Sciatic nerve (tissue), 2 donors: ENCODE results near the gene FSD1L. TPM values are rescaled to one million over a fixed set of nuclear protein-coding genes. Genes with fewer than 3 reads are reported as not detected.
"Not testable (repeated sequence)": the region's sequence is repeated elsewhere in the genome, so short reads cannot be mapped to it uniquely, and the experiment has no call there.

Experiments used
- ATAC-seq: fragments of 200-7000 bp; cut with Tn5 transposase; one replicate; pipeline ENCODE4 v1.9.1; 2020; ENCODE audit warnings: mild to moderate bottlenecking, moderate library complexity
- DNase-seq: peaks from one replicate; pipeline ENCODE4 v3.0.0-alpha.2; 2020; ENCODE audit warnings: low spot score
- intact Hi-C: fragments of 100-400 bp; cut with DNase I; formaldehyde crosslinking; loops from one replicate; pipeline ENCODE4 v1.14.2; 2022
- total RNA-seq: library from RNA; stranded (reverse); fragmentation: NEBNext Ultra II Directional; extraction: Animal tissue kit (Norgen Biotek cat#: 25700); gene quantifications from one replicate; pipeline ENCODE4 v1.2.1, GENCODE V29; 2021
- donor health status: DM: no; HTN: no; CAD: no.
- donor health status: DM: no; HTN: no; CAD: no.

FSD1L gene
- total RNA-seq, 1 donor from 2014 or later, result 14.0 TPM

DNA sequence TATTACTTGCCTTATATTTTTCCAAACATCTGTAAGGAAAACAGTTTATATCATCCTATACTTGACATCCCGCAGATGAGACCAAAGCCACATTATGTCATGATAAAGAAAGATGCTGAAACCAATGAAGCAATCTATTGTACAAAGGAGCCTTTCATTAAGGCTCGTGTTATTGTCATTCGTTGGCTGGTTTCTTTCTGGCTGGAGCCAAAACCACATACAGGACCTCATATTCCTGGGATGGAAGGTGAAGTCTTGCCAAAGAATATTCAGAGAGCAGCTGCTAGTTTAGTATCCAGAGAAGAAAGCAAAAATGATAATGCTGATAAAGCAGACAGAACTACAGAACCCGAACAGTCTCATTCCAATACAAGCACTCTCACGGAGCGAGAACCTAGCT lies 73.2 kb downstream of the FSD1L start:
- ATAC-seq, result peak; percentile 94
- intact Hi-C loops, DNase-seq: not testable (repeated sequence)

DNA sequence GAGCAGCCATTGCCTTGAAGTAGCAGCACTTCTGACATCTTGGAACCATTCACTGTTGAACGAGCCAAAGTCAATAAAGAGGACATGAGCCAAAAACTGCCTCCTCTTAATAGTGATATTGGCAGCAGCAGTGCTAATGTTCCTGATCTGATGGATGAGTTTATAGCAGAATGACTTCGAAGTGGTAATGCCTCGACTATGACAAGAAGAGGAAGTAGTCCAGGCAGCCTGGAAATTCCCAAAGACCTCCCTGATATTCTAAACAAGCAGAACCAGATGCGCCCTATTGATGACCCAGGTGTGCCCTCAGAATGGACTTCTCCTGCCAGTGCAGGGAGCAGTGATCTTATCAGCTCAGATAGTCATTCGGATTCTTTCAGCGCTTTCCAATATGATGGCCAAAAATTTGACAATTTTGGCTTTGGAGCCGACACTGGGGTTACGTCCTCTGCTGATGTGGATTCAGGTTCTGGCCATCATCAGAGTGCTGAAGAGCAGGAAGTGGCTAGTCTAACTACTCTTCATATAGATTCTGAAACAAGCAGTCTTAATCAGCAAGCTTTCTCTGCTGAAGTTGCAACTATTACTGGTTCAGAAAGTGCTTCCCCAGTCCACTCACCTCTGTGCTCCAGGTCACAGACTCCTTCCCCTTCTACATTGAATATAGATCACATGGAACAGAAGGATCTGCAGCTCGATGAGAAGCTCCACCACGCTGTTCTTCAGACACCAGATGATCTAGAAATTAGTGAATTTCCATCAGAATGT lies 75.0 kb downstream of the FSD1L start:
- DNase-seq, intact Hi-C loops: not testable (repeated sequence)
- ATAC-seq, result peak; percentile 68

DNA sequence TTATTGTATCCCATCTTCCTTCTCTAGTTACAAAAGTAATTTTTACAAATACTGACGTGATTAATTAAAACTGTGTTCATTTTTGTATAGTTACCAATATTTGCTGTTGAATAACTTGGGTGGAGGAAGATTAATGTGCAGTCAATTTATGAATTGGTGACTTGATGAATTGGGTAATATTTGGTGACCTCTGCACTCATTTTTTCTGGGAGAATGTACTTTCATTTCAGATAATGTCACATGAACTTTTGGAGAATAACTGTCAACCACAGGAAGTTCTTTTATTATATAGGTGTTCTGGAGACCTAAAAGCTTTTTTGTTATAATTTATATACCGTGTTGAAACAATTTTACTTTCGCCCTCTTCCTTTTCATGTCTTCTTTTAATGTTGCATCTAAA lies 83.7 kb downstream of the FSD1L start:
- ATAC-seq, result no peak
- no peak for DNase-seq
- intact Hi-C loops, result no loop called here

DNA sequence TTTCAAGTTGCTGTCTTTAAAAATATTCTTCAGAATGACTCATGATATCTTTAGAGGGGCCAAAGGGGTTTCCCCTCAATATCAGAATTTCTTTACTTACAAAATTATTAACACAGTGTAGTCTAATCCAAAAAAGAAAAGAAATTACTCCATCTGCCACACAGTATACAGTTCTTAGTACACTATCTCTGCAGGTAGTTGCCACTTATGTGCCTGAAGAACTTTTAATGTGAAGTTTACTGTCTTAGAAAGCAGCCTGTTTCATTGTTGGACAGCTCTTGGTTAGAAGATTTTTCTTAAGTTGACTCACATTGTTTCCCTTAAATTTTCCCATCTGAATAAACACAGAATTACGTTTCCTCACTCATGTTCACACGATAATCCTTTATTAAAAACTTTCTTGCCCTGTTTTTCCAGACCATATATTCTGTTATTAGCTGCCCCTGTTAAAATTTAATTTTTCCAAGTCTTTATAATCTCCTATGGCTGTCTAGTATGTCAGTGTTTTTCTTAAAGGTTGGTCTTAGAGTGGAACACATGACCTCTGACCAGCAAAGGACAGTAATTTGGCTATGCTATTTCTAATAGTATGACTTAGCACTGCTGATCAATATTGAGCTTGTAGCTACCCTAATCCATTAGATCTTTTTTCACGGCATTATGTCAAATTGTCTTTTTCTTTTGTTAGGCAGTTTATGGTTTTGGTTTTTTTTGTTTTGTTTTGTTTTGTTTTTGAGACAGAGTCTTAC lies 88.3 kb downstream of the FSD1L start:
- intact Hi-C loops, result no loop called here
- ATAC-seq, result no peak

DNA sequence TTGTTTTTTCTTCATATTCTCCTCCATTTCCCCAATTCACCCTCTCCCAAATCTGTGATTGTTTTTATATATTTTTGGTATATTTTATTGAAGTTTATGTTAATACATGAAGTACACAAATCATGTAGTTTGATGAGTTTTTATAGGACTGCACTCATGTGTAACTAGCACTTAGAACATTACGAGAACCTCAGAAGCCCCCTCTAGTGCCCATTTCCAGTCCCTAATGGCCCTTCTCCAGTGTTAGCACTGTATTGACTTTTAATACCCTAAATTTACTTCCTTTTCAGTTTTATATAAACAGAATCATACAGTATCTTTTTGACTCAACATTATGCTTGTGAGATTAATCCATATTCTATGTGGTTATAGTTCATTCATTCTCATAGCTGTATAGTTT lies 91.6 kb downstream of the FSD1L start:
- no peak for ATAC-seq
- intact Hi-C loops, result no loop called here

More for the DNA sequence above, 88.3 kb downstream of the FSD1L start:
- no peak for DNase-seq

DNA sequence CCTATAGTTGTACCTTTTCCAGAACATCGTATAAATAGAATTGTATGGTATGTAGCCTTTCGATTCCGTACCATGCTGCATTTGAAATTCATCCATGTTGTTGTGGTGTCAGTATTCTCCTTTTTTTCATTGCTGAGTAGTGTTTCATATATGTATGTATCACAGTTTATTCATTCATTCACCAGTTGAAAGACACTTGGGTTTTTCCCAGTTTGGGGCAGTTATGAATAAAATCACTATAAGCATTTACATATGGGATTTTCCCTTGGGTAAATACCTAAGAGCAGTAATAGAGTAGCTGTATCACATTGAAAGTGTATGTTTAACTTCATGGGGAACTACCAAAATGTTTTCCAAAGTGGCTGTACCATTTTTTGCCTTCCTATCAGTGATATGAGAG lies 94.0 kb downstream of the FSD1L start:
- no peak for ATAC-seq
- no peak for DNase-seq
- intact Hi-C loops, result no loop called here

More for the DNA sequence above, 91.6 kb downstream of the FSD1L start:
- DNase-seq, result no peak

DNA sequence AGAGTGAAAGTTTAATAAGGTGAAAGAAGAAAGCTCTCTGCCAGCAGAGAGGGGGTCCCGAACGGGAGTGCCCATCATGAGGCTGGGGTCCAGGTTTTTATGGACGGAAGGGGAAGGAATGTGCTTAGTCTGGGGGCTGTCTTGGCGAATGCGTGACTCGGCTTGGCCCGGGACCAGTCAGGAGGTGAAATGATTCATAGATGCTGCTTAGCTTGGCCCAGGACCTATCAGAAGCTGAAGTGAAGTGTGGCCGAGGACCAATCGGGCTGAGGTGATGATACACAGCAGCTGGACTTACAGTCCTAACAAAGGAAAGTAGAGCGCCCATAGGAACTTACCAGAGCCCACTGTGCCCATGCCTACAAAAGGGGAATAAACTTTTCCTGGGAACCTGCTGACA lies 106.2 kb downstream of the FSD1L start:
- ATAC-seq (no peak), DNase-seq (no peak)
- intact Hi-C loops, result no loop called here

DNA sequence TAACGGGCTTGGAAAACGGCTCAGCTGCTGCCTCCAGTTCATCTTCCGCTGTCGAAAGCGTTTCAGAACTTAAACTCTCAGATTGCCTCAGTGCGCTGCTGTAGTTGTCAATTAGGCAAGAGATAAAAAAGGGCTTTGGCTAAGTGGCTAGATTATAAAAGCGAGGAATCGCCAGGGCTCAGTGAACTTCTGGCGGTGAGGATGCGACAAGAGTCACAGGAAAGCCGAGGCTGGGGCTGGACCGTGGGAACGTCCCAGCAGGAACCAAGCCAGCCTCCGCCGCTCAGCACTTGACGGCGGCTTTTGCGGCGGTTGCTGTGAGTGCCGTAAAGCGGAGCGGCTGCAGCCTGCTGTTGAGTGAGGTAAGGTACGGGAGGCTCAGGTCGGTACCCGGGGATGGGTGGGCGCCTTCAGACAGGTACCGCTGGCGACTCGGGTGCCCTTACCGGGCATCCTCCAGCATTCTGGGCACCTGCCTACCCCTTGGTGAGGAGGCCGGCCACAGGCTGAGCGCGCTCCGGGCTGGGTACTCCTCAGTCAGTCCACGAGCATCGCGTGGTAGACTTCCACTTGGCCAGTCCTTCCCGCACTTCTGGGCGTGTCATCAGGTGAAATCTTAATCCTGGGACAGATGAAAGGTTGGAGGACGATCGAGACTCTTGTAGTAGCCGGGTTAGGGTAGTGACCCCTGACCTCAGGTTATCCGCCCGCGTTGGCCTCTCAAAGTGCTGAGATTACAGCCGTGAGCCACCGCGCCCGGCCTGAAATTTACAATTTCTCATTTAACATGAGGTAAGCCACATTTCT lies 110.2 kb downstream of the FSD1L start, which contains the start of gene FKTN:
TSS of gene FKTN (plus strand) at position 328 of the 807 bp plus-strand sequence. CDS start 16,902 bp downstream, outside the sequence.
- intact Hi-C loops, result no loop called here
- DNase-seq (peak; percentile 92), ATAC-seq (peak; percentile 98)

DNA sequence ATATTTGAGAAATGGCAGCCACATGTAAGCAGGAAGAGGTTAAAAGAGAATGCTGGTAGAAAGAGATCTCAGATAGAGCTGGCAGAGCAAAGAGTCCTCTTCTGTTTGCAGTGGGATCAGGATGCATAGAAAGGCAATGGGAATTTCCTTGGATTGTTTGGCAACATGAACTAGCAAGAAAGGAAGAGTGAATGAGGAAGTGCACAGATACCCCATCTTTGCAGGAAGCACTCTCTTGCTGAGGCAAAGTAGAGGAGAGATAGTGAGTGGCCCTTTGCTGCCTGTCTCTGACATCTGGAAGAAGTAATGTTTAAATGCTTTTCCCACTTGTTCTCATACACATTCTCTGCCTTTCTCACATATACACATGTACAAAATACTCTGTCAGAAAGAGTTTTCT lies 124.6 kb downstream of the FSD1L start:
- intact Hi-C loops, result no loop called here
- ATAC-seq (no peak), DNase-seq (no peak)

DNA sequence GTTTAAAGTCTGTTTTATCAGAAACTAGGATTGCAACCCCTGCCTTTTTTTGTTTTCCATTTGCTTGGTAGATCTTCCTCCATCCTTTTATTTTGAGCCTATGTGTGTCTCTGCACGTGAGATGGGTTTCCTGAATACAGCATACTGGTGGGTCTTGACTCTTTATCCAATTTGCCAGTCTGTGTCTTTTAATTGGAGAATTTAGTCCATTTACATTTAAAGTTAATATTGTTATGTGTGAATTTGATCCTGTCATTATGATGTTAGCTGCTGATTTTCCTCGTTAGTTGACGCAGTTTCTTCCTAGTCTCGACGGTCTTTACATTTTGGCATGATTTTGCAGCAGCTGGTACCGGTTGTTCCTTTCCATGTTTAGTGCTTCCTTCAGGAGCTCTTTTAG lies 132.1 kb downstream of the FSD1L start:
- ATAC-seq, intact Hi-C loops, DNase-seq: not testable (repeated sequence)

DNA sequence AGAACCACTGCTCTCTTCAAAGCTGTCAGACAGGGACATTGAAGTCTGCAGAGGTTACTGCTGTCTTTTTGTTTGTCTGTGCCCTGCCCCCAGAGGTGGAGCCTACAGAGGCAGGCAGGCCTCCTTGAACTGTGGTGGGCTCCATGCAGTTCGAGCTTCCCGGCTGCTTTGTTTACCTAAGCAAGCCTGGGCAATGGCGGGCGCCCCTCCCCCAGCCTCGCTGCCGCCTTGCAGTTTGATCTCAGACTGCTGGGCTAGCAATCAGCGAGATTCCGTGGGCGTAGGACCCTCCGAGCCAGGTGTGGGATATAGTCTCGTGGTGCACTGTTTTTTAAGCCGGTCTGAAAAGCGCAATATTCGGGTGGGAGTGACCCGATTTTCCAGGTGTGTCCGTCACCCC lies 133.7 kb downstream of the FSD1L start:
- ATAC-seq, DNase-seq, intact Hi-C loops: not testable (repeated sequence)

DNA sequence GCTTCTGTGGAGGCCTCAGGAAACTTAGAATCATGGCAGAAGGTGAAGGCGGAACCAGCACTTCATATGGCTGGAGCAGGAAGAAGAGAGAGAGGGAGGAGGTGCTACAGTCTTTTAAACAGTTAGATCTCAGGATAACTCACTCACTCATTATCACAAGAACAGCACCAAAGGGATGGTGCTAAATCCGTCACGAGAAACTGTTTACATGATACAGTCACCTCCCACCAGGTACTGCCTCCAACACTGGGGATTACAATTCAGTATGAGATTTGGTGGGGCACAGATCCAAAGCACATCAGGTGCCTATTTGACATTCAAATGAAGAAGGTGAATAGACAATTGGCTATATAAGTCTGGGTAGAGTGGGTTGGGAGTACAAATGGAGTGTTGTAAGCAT lies 145.3 kb downstream of the FSD1L start:
- intact Hi-C loops, result no loop called here
- ATAC-seq (no peak), DNase-seq (no peak)

Other genes with a start within 250 kb of the FSD1L start
- 82.2 TPM for gene SLC44A1, start 203.4 kb upstream of the FSD1L start, total RNA-seq
- gene FKTN, start 110.1 kb downstream of the FSD1L start, total RNA-seq, result 22.1 TPM
- not detected for gene TAL2, start 214.4 kb downstream of the FSD1L start, total RNA-seq
- 9.5 TPM for gene TMEM38B, start 246.5 kb downstream of the FSD1L start, total RNA-seq